Endothelial cell of umbilical vein (primary cell): ENCODE data around the gene CEP128. TPM values are rescaled to one million over a fixed set of nuclear protein-coding genes. Genes with fewer than 3 reads are reported as not detected.

Experiments used
- BruUV-seq: library from RNA; stranded (reverse); fragments of 400-500 nt; replicated peaks from 2 replicates; lab custom pipeline; 2021; lab: Mats Ljungman, UMichigan
- CTCF ChIA-PET: fragments of 300-600, 350-600 bp; sonication (Branson Sonifier 250); formaldehyde crosslinking; loops from one replicate; lab custom pipeline; 2021; ENCODE audit warnings: antibody characterized with exemption, inconsistent platforms; lab: Charles Lee
- POLR2A ChIA-PET: fragments of 300-600, 350-600 bp; sonication (Branson Sonifier 250); formaldehyde crosslinking; loops from one replicate; lab custom pipeline; 2021; ENCODE audit warnings: antibody characterized with exemption, inconsistent platforms; lab: Charles Lee
- DNase-seq: peaks from one replicate; pipeline ENCODE4 v3.0.0-alpha.2; 2011; ENCODE audit warnings: low read depth, low spot score
- FAIRE-seq: peaks from 2 replicates; lab custom pipeline; 2011; peaks lifted over from hg19 to GRCh38; lab: Jason Lieb, UNC
- H2AFZ ChIP-seq: 2 replicates; pipeline ENCODE4 v1.6.0; 2012; ENCODE audit warnings: low read depth, low read length, control low read depth, inconsistent platforms
- H3K27ac ChIP-seq: 2 replicates; pipeline ENCODE4 v1.5.1; 2011; ENCODE audit warnings: low read depth, mild to moderate bottlenecking, control low read depth, low read length, moderate library complexity; ENCODE audit not compliant: insufficient read depth
- H3K27me3 ChIP-seq, 2 experiments: 2 replicates each; pipeline versions ENCODE4 v1.6.0 to v1.6.1; 2011; ENCODE audit warnings: low read length in 2 of 2, mixed read lengths in 1 of 2; ENCODE audit not compliant: control insufficient read depth in 2 of 2, insufficient read depth in 2 of 2
- H3K36me3 ChIP-seq, 2 experiments: 2 replicates in 1 of 2; 3 replicates in 1 of 2; pipeline ENCODE4 v1.5.1; 2011; ENCODE audit warnings: low read length in 2 of 2, mild to moderate bottlenecking in 1 of 2, moderate library complexity in 1 of 2; ENCODE audit not compliant: control insufficient read depth in 2 of 2, insufficient read depth in 2 of 2; ENCODE audit errors: extremely low read depth in 1 of 2
- H3K4me1 ChIP-seq: 3 replicates; pipeline ENCODE4 v1.5.1; 2011; ENCODE audit warnings: mild to moderate bottlenecking, low read length; ENCODE audit not compliant: control insufficient read depth, insufficient read depth; ENCODE audit errors: extremely low read depth
- H3K4me2 ChIP-seq: 2 replicates; pipeline ENCODE4 v1.6.1; 2011; ENCODE audit warnings: low read length, control low read depth, mixed read lengths; ENCODE audit not compliant: insufficient read depth
- H3K4me3 ChIP-seq, 3 experiments: fragments of 200-600 bp in 1 of 3; sonication (generic), shearing (Covaris generic) in 1 of 3; replicated peaks in 1 of 3; 2 replicates each; pipeline ENCODE4 v1.5.1; 2011 to 2016; ENCODE audit warnings: control low read depth in 3 of 3, low read length in 3 of 3, mild to moderate bottlenecking in 2 of 3, inconsistent platforms in 1 of 3, low read depth in 1 of 3, moderate library complexity in 1 of 3; ENCODE audit not compliant: insufficient read depth in 1 of 3
- H3K79me2 ChIP-seq: 2 replicates; pipeline ENCODE4 v1.6.0; 2012; ENCODE audit warnings: low read length, inconsistent platforms; ENCODE audit not compliant: control insufficient read depth, insufficient read depth
- H3K9ac ChIP-seq: replicated peaks from 2 replicates; pipeline ENCODE3; 2011; ENCODE audit warnings: low read length, control low read depth; ENCODE audit not compliant: insufficient read depth; ENCODE audit errors: extremely low read depth
- H3K9me1 ChIP-seq: replicated peaks from 3 replicates; pipeline ENCODE4 v1.6.0; 2011; ENCODE audit warnings: mild to moderate bottlenecking, low read length; ENCODE audit not compliant: control insufficient read depth, insufficient read depth; ENCODE audit errors: extremely low read depth
- H3K9me3 ChIP-seq: replicated peaks from 2 replicates; pipeline ENCODE4 v1.5.1; 2012; ENCODE audit warnings: low read length, inconsistent platforms; ENCODE audit not compliant: control insufficient read depth, insufficient read depth
- H4K20me1 ChIP-seq: replicated peaks from 2 replicates; pipeline ENCODE3; 2011; ENCODE audit warnings: mild to moderate bottlenecking, low read length; ENCODE audit not compliant: control insufficient read depth, insufficient read depth; ENCODE audit errors: extremely low read depth
- EZH2 ChIP-seq: IDR thresholded peaks from 2 replicates; pipeline ENCODE4 v1.6.1; 2012; ENCODE audit warnings: borderline replicate concordance, low read depth, mild to moderate bottlenecking, moderate library complexity, low read length, inconsistent platforms; ENCODE audit not compliant: severe bottlenecking
- FOS ChIP-seq: IDR thresholded peaks from 2 replicates; pipeline ENCODE4 v1.6.1; 2011; ENCODE audit warnings: mild to moderate bottlenecking, low read length, moderate library complexity, borderline replicate concordance; ENCODE audit not compliant: insufficient read depth
- JUN ChIP-seq: IDR thresholded peaks from 2 replicates; pipeline ENCODE4 v1.6.1; 2011; ENCODE audit warnings: borderline replicate concordance, low read depth; ENCODE audit not compliant: insufficient read length, insufficient read depth
- POLR2AphosphoS5 ChIP-seq: IDR thresholded peaks from 2 replicates; pipeline ENCODE4 v1.6.1; 2012; ENCODE audit warnings: low read depth, mild to moderate bottlenecking, control low read depth, low read length, moderate library complexity; ENCODE audit not compliant: insufficient read depth
- dilution Hi-C: fragments of 300-500 bp; cut with MboI; formaldehyde crosslinking; loops from one replicate; pipeline ENCODE4 v1.15.0; 2019; ENCODE audit warnings: low sequenced_read_pairs; ENCODE audit not compliant: extremely low pct_ligation_motif_present
- intact Hi-C: fragments of 100-400 bp; cut with micrococcal nuclease; formaldehyde crosslinking; loops from one replicate; pipeline ENCODE4 v1.10.0; 2022
- polyA plus RNA-seq, 4 experiments: library from polyadenylated mRNA; depleted of rRNA in 3 of 4; stranded (reverse) in 3 of 4; unstranded in 1 of 4; fragments of >200 nt; gene quantifications; 2 replicates each; pipeline versions ENCODE4 v1.2.1 to v1.2.3, GENCODE V29; 2011 to 2012; ENCODE audit warnings: missing spikeins in 1 of 4
- total RNA-seq: library from RNA; stranded (reverse); gene quantifications from 2 replicates; pipeline ENCODE4 v1.2.3, GENCODE V29; 2021
- TF ChIP-seq, protein P1 (sequence below), 2 donors: IDR thresholded peaks; 1 replicate in 1 of 2; 2 replicates in 1 of 2; pipeline ENCODE4 v1.5.1; 2011; ENCODE audit warnings: low read length in 2 of 2, mild to moderate bottlenecking in 2 of 2, moderate library complexity in 2 of 2, control low read depth in 1 of 2, inconsistent platforms in 1 of 2, low read depth in 1 of 2; ENCODE audit not compliant: insufficient read depth in 1 of 2; ENCODE audit errors: extremely low read depth in 1 of 2

Gene CEP128
- total and polyA plus RNA-seq, 2 donors (not counting 3 experiments of a cell fraction or from before 2014, with no cell fraction given) = 0.91 to 23.7 TPM

DNA sequence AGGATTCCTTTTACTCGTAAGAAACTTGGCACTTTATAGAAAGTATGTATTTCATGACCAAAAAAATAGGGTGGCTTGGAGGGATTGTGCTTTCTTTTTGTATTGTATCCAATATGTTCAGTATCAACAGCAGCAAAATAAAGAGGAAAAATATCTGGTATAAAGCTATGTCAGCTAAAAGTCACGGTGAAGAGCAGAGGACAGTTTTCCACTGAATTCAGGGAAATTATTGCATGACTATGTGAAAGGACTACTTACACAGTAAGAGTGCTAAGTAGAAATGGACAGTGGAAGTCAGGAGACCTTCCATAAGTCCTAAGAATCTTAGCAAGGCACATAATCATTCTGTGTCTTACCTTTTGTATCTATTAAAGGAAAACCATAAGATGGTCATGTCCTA lies 33.1 kb upstream of the CEP128 start:
- Histone ChIP-seq H3K79me2 (no peaks in the 10 kb centered on the region), H3K4me2 (no peak overlapping the region), H2AFZ (no peak overlapping the region), H3K9ac (no peak overlapping the region), H3K36me3 (no peaks in the 10 kb centered on the region), H3K9me1 (no peaks in the 10 kb centered on the region), H3K4me3 (no peak overlapping the region), H3K27ac (no peak overlapping the region), H3K4me1 (no peaks in the 10 kb centered on the region), H4K20me1 (no peaks in the 10 kb centered on the region), H3K27me3 (peaks cover 0 to 4% of the 10 kb centered on the region in 2 experiments), H3K9me3 (no peaks in the 10 kb centered on the region)
- TF ChIP-seq POLR2AphosphoS5 = no peak
- no peak for TF ChIP-seq EZH2
- no peak for TF ChIP-seq FOS
- TF ChIP-seq, protein P1, sequence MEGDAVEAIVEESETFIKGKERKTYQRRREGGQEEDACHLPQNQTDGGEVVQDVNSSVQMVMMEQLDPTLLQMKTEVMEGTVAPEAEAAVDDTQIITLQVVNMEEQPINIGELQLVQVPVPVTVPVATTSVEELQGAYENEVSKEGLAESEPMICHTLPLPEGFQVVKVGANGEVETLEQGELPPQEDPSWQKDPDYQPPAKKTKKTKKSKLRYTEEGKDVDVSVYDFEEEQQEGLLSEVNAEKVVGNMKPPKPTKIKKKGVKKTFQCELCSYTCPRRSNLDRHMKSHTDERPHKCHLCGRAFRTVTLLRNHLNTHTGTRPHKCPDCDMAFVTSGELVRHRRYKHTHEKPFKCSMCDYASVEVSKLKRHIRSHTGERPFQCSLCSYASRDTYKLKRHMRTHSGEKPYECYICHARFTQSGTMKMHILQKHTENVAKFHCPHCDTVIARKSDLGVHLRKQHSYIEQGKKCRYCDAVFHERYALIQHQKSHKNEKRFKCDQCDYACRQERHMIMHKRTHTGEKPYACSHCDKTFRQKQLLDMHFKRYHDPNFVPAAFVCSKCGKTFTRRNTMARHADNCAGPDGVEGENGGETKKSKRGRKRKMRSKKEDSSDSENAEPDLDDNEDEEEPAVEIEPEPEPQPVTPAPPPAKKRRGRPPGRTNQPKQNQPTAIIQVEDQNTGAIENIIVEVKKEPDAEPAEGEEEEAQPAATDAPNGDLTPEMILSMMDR (IDR thresholded peaks at IDR 0.05; ENCODE audit: extremely low read depth in 1 of 2, insufficient read depth in 1 of 2, low read depth in 1 of 2, low read length in 2 of 2) = no peak
- TF ChIP-seq JUN = no peak
- intact Hi-C loops (no loop called here), dilution Hi-C loops (no loop called here)
- CTCF ChIA-PET = interaction anchor here (1.0 to 4.7 kb wide), 2 partner anchors 13 to 19 kb away, joined by 3 to 27 read pairs; partner anchors contain the start of gene TSHR
- POLR2A ChIA-PET = no interaction called here
- BruUV-seq = no TSS peak
- FAIRE-seq = no peak
- no peak for DNase-seq
